Measurements from ENCODE around the gene ERC2.
"Not testable (repeated sequence)": the region's sequence is repeated elsewhere in the genome, so short reads cannot be mapped to it uniquely, and the experiment has no call there.

The ERC2 gene

DNA sequence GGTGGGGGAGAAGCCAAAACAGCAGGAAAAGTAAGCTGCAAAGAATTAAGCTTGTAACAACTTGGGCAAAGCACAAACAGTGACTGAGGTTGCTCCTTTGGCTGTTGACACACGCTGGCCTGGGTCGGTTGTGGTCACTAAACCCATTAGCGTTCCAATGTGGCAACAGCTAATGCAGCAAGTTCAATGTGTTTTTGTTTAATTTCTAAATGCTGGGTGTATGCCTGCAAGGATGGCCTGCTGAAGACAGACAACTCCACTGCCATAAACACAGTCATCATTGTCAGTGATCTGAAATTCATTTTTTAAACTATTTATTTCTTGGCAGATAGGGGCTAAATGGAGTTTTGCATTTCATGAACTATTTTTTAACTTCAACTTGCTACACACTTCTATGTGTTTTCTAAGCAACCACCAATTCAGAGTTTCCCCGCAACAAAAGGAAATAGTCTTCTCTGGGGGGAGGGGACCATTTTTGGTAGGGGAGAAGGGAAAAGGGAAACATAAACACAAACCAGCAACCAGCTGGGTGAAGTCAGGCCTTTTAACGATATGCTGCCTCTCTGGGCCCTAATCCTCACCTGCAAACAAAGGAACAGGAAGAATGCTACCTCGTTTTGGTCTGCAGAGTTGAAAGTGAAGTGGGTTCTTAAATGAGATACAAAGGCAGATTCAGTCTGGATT lies 946.4 kb downstream of the ERC2 start:
- in situ Hi-C loops (cut with MboI; ENCODE audit: low sequenced_read_pairs), result no loop called here

DNA sequence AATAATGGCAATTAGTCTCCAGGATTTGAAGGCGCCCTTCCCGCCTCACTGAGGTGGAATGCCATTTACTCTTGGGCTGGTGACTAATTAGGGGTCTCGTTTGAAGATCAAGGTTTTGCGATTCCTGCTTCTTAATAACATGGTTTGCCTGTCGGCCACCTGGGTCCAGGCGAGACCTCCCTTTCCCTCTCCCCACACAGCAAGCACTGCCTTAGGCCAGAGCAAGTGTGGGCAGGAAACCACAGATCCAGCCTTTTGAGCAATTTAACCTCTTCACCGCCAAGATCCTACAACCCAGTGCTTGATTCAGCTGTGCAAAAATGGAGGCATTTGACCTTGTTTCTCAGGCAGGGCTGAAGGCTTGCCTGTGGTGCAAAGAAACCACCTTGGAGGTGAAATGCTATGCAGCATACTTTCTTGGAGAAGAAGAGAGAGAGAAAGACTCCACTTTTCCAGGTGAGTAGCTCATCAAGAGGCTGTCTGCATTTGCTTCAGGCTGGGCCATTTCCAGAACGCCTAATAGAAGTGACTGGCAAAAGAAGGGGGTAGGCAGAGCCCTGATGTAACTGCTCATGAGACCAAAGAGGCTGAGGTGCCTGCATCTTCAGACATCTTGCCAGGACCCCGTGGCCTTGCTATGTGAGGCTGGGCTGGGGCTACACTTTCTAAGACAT lies 947.1 kb downstream of the ERC2 start:
- in situ Hi-C loops (cut with MboI; ENCODE audit: low sequenced_read_pairs), result no loop called here

DNA sequence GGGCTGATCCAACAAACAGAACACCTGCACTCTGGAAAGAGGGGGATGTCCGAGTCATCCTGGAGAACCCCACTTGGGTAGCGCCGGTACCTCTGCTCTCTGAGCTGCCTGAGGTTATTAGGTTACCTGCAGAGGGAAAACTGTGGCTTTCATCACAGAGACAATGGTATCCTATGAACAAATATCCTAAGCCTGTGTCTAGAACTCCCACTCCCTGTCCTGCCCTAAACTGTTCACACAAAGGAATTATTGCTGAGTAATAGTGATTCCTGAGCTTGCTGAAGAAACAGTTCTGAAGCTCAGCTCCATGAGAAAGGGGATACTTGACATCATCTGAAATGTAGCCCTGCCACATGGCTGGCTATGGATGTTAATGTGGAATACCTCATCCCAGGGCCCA lies 949.2 kb downstream of the ERC2 start:
- in situ Hi-C loops (cut with MboI; ENCODE audit: low sequenced_read_pairs), result no loop called here

DNA sequence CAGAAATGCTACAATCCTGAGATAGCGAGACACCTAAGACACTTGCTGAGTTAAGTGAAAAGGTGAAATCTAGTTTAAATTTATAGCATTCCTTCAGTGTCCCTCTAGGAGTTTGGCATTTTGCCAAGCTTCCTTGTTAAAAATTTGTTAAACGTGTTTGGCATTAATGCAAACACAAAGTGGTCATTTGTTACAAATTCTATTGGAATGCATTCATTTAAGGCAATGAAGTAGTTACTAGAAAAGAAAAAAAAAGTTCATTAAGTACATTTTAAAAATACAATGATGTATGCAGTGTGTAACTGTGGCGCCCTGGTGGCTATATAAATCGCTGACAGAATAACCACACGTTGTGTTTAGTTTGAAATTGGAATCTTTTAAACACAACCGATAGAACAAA lies 949.8 kb downstream of the ERC2 start:
- in situ Hi-C loops (cut with MboI; ENCODE audit: low sequenced_read_pairs), result no loop called here

DNA sequence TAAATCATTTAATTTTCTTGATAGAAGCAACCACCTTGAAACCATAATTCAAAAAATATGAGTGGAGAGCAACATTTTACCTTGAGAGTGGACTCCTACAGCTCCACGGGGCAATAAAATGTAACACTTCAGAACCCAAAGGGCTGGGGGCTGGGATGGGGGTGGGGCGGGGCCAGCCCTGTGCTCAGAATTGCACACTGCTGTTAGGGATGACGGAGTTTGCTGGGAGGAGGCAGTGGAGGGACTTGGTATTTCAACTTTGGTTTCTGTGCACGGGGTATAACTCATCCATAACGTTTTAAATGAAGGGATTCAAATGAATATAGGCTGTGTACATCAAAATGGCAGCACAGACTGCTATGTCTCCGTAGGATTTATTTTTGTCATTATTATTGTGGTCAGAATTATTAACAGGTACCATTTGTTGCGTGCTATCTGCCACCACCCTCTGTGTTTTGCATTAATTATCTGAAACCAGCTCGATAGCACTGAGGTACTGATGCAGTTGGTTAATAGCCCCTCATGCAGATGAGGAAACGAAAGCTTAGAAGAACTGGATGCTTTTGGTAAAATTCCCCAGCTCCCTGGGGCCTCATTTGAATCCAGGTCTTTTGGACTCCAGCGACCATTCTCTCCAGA lies 951.8 kb downstream of the ERC2 start:
- in situ Hi-C loops (cut with MboI; ENCODE audit: low sequenced_read_pairs), result no loop called here

DNA sequence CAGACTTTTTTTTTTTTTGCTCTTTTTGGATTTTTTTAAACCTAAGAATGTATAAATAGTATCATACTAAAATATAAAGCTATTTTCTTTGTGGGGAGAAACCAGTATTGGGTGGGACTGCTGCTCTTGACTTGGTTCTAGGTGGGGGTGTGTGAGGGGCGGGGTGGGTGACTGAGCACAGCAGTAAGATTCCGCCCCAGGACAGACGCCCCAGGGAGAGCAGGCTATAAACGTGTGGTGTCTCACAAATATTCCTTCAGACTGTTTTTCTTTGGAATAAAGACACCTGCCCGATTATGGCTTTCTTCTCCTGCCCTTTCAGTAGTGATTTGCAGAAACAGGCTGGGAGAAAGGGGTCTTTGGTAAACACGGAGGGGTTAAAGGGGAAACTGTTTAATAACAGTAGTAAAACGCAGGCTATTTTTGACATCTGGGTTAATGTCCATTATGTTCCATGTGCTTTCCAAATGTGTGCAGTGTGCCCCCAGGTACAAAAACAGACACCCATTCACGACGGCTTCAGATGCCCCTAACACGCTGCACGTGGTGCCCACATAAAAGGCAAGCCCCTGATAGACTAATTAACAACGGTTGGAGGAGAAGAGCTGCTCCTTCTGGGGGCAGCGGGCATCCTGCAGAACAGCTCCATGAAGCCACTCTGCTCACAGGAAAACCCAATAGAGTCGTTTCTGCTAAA lies 952.6 kb downstream of the ERC2 start:
- in situ Hi-C loops (cut with MboI; ENCODE audit: low sequenced_read_pairs), result no loop called here

DNA sequence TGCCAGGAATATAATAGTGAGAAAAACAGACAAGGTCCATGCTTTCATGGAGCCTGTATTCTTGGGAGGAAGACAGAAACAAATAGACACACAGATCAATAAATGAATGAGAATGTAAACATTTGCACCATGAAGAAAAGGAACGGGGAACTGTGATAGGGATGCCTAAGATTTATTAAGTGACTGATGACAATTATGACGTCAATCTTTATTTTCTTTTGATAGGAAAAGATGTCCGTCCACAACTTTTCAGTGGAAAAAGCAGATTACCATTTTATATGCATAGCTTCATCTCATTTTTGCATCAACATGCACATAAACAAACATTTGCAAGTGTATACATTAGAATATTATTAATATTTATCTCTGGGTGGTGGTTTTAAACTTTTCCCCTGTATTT lies 953.3 kb downstream of the ERC2 start:
- in situ Hi-C loops (cut with MboI; ENCODE audit: low sequenced_read_pairs), result no loop called here

DNA sequence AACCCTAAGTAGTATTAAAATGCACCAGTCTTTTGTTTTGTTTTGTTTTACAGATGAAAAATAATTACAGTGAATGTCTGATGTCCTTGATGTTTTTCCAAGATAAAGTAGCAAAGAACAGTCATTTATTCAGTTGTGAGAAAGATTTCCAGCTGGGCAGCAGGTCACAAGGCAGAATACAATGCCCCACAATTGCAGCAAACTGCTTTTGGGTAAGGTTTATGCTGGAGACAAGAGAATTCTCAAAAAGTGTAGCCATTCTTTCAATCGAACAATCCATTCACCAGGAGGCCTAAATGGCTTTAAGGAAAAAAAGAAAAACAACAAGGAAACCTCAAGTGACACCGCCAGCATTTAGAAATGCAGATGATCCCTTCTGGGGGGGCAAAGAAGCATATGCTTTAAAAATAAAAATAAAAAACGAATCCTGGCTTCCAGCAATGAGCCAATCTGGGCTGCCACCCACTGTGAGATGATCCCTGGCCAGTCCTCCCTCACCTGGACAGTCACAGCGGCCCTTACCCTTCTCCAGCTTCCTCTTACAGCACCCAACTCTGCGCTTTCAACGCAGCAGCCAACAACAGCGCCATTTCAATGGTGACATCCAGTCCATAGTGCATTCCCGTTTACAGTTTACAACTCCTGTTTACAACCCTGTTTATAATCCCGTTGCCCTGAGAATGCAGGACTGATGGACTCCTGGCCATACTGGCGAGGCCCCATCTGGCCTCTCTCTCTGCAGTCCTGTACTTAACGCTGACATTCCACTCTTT lies 955.5 kb downstream of the ERC2 start:
- in situ Hi-C loops (cut with MboI; ENCODE audit: low sequenced_read_pairs), result no loop called here

DNA sequence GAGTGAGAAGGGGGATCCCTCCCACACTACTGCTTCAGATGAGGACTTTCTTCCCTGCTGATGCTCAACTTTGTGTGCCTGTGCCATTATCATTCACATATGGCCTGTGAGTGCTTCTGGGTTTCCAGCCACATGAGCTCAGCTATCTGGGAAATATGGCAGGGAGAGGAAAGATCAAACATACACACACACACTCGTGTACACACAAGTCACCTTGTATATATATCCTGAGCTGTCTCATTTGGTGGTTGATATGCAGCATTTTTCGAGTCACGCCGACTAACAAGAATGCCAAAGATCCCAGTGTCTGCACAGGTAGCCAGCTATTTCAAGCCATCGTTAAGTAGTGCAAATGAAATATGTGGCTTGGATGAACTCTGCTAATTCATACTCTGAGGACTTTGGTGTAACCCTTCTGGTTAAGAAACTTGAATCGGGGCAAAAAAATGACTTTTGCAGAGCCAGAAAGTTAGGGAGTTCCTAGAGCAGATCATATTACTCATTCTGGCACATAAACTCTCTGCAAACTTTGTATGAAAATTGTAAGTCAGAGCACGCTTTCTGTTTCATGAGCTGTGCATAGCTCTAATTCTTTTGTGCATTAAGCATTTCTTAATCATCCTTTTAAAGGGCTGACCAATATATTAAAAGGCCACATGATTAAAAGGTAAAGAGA lies 956.2 kb downstream of the ERC2 start:
- in situ Hi-C loops (cut with MboI; ENCODE audit: low sequenced_read_pairs), result no loop called here

DNA sequence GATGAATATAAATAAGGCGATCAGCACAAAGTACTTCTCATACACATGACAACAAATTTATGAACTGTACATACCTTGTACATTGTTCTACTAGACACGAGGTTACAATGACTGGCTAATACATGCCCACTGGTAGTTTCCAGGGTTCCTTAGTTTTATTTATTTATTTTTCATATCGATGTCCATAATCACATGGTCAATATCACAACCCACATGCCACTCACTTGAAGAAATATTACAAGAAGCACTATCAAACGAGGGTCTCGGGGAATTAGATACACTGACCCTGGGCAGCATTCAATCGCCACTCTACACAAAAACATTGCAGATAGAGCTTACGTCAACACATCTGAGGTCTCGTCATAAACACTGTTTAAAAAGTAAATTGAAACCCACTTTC lies 959.9 kb downstream of the ERC2 start:
- in situ Hi-C loops (cut with MboI; ENCODE audit: low sequenced_read_pairs), result no loop called here

DNA sequence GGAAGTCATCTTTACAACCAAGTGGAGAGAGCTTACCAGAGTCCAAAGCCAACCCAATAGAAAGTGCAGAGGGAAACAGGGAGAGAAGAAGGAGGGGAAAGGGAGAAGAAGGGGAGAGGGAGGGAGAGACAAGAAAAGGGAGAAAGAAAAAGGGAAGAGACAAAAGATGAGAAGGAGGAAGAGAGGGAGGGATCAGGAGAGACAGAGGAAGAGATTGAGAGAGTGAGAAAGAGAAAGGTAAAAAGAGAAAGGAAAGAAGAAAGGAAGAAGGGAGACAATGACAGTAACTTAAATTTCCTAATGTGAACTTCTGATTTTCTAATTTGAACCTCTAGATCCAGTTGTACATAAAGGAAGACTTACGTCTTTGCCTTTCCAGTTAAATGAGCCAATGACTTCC lies 960.5 kb downstream of the ERC2 start:
- in situ Hi-C loops (cut with MboI; ENCODE audit: low sequenced_read_pairs), result no loop called here

DNA sequence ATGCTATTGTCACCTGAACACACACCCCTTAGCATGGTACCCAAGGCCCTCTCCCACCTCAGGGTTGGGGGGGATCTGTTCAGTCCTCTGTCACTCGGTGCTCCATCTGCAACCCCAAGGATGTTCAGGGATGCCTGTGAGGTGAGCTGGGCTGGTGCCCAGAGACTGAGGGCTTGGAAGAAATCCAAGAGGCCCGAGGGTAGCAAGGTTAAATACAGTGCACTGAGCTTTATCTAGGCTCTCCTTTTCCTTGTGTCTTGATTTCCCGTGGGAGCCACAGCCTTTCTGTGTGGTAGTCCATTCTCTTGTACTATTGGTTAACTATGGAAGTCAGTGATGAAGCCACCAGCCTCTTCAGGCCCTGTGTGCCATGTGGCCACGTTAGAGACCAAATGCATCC lies 962.5 kb downstream of the ERC2 start:
- in situ Hi-C loops (cut with MboI; ENCODE audit: low sequenced_read_pairs), result no loop called here

DNA sequence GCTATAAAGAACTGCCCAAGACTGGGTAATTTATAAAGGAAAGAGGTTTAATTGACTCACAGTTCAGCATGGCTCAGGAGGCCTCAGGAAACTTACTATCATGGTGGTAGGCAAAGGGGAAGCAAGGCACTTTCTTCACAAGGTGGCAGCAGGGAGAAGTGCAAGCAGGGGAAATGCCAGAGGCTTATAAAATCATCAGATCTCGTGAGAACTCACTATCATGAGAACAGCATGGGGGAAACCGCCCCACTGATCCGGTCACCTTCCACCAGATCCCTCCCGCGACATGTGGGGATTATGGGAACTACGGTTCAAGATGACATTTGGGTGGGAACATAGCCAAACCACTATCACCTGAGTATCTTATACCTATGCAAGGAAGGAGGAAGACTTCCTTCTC lies 963.2 kb downstream of the ERC2 start:
- in situ Hi-C loops (cut with MboI; ENCODE audit: low sequenced_read_pairs), result not testable (repeated sequence)

DNA sequence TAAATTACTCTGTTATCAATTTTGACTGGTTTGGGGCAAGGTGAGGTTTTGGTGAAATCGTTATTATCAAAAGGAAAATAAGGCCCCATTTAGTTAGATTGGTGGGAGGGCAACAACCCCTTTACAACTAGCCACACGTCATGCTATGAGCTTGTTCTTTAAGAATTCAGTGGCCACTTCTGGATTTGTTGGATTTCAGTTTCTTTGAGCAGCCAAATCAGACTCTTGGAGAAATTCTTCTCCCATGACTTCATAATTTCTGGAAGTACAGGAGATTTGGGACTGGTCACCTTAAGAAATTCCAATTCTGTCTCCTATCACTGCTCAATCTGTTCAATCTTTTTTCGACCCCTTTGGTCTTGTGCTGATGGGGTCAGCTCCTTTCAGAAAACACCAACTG lies 966.4 kb downstream of the ERC2 start:
- in situ Hi-C loops (cut with MboI; ENCODE audit: low sequenced_read_pairs), result no loop called here

DNA sequence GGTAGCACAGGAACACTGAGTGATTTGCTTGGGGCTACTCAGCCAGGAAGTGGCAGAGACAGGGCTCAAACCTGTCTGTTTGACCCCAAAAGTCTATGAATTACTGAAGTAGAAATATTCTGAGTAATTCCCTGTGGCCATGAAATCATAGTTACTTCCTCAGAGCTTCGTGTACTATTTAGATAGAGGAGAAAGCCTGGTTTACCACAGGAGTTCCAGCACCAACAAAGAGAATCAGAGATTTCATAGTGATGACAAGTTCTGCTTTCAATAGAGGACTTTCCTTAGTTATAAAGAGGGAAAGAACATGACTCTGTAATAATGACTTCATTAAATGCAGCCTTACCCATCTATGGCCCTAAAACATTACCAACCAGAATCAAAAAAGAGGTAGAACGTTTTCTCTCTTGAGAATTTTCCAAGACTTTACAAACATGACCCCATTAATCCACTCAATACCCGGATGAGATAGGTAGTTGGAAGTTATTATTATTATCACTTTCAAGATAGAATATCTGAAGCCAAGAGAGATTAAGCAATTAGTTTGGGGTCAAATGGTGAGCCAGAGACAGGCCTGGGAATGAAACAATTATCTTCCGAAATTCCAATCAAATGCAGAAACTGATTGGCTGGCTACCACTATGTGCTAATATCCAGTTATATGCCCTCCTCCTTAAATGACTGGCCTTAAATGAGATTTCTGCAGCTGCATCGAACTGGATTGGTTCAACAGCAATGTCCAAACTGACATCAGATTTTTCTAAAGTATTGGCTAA lies 967.5 kb downstream of the ERC2 start:
- in situ Hi-C loops (cut with MboI; ENCODE audit: low sequenced_read_pairs), result no loop called here

DNA sequence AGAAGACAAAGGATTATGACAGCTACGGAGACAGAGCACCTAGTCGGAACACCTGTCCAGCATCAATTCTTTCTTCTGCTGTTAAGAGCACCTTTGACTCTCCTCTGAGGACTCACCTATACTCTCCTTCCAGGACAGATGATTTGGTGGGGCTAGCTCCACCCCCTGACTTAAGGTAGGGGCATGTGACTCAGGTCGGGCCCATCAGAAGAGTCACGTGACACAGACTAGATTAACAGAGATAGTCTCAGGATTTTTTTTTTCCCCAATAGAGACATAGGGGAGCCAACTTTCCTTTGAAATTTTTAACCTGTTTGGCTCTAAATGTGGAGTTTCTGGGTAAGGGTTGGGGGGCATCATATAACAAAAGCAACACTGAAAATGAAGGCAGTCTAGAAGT lies 969.7 kb downstream of the ERC2 start:
- in situ Hi-C loops (cut with MboI; ENCODE audit: low sequenced_read_pairs), result no loop called here

DNA sequence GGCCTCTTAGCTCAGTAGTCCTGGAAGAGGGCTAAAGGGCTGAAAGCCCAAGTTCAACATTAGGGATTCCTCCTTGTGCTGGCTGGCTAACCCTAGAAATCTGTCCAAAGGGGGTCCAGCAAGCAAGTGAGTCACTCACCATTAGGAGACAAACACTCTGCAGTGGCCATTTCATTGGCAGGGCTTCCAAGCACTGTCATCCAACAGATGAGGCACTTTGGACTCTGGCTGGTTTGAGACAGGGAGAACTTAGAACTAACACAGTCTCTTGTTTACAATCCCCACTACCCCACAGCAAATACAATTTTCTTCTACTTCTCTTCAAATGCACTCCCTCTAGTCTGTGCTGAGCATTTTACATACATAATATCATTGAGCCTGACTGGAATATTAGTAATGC lies 971.0 kb downstream of the ERC2 start:
- in situ Hi-C loops (cut with MboI; ENCODE audit: low sequenced_read_pairs), result no loop called here

DNA sequence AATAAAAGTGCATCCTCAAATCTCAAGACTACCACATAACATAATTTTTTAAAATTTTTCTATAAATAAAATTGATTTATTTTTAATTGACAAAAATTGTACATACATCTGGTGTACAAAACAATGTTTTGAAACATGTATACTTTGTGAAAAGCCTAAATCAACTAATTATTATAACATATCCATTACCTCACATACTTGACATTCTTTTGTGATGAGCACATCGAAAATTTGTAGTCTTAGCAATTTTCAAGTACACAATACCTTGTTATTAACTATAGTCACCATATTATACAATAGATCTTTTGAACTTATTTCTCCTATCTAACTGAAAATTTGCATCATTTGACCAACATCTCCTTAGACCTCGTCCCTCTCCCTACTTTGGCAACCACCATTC lies 973.3 kb downstream of the ERC2 start:
- in situ Hi-C loops (cut with MboI; ENCODE audit: low sequenced_read_pairs), result no loop called here

DNA sequence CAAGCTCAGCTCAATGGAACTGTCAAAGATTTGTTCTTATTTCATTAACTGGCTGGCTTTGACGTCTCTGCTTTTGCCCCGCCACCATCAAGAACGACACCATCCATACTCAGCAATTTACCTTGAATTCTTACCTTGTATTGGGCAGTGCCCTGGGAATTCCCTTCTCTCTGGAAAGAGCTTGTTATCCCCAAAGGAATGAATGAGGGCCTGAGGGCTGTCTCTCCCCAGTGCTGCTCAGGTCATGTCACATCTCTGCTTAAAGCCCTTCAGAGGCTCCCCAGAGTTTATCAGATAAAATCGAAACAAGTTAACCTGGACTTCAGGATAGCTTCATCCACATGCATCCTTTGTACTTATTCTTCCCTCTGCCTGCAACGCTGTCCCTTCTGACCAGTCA lies 975.3 kb downstream of the ERC2 start:
- in situ Hi-C loops (cut with MboI; ENCODE audit: low sequenced_read_pairs), result no loop called here

DNA sequence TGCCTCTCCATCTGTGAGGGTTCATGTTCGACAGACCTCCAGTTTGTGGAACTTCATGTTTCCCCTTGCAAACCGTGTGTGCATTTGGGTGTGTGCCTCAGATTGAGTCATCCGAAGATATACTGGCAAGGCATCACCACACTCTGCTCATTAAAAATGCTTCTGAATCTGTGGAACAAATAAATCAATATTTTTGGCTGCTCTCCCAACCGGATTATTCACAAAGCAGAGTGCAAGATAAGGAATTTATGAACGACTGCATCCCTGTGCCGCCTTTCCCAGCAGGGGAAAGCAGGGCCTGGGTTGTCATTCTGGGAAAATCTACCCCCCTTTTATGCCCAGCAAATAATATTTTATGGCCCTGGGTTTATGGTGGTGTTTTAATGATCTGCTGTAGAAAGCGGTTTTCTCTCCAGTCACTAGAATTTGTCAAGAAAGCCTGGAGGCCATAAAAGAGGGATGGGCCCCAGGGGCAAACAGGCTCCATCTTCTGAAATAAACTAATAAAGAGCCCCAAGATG lies 976.9 kb downstream of the ERC2 start:
- in situ Hi-C loops (cut with MboI; ENCODE audit: low sequenced_read_pairs), result no loop called here
